HepG2 (cell line): ENCODE measurements around the gene DUSP9. TPM values are rescaled to one million over a fixed set of nuclear protein-coding genes. Genes with fewer than 3 reads are reported as not detected.

Experiments used
- ATAC-seq: fragments of 200-7000 bp; cut with Tn5 transposase; 3 replicates; pipeline ENCODE4 v1.9.1; 2020; ENCODE audit warnings: mild to moderate bottlenecking, moderate library complexity
- BruUV-seq: library from RNA; stranded (reverse); fragments of 400-500 nt; replicated peaks from 2 replicates; lab custom pipeline; 2021; lab: Mats Ljungman, UMichigan
- CTCF ChIA-PET: fragments of 300-600 bp; formaldehyde crosslinking; extraction: SDS; loops from one replicate; lab custom pipeline; 2021; ENCODE audit warnings: low total read pairs, inconsistent platforms, low intra/inter-chr PET ratio; lab: Yijun Ruan, JAX
- POLR2A ChIA-PET: fragments of 350-600 bp; sonication (Branson Sonifier 250); formaldehyde crosslinking; loops from one replicate; lab custom pipeline; 2020; ENCODE audit warnings: antibody characterized with exemption, inconsistent platforms; lab: Yijun Ruan, JAX
- DNase-seq: peaks from one replicate; pipeline ENCODE4 v3.0.0-alpha.2; 2015; ENCODE audit warnings: low spot score
- FAIRE-seq: peaks from 3 replicates; lab custom pipeline; 2011; peaks lifted over from hg19 to GRCh38; lab: Jason Lieb, UNC
- H2AFZ ChIP-seq: one replicate; pipeline ENCODE4 v1.6.1; 2011; ENCODE audit warnings: low read length, inconsistent platforms
- H3K27ac ChIP-seq: fragments of 300-600 bp; 3 replicates; pipeline ENCODE4 v1.8.0; 2011; ENCODE audit warnings: mixed run types, mild to moderate bottlenecking, mixed read lengths, low read length, inconsistent platforms; ENCODE audit not compliant: insufficient read depth; ENCODE audit errors: extremely low read length
- H3K27me3 ChIP-seq, 2 experiments: fragments of 200-600 bp in 1 of 2; 2 replicates in 1 of 2; 3 replicates in 1 of 2; pipeline versions ENCODE4 v1.6.0 to v1.8.0; 2011; ENCODE audit warnings: low read length in 2 of 2, mild to moderate bottlenecking in 2 of 2, moderate library complexity in 2 of 2, inconsistent platforms in 1 of 2; ENCODE audit not compliant: insufficient read depth in 2 of 2, control insufficient read depth in 1 of 2
- H3K36me3 ChIP-seq, 2 experiments: fragments of 200-600 bp in 1 of 2; replicated peaks in 1 of 2; 2 replicates in 1 of 2; 3 replicates in 1 of 2; pipeline versions ENCODE4 v1.5.1 to v1.8.0; 2011; ENCODE audit warnings: low read length in 2 of 2, inconsistent platforms in 1 of 2; ENCODE audit not compliant: insufficient read depth in 2 of 2, control insufficient read depth in 1 of 2
- H3K4me1 ChIP-seq: 2 replicates; pipeline ENCODE4 v1.5.1; 2012; ENCODE audit warnings: low read length, inconsistent platforms; ENCODE audit not compliant: insufficient read depth
- H3K4me2 ChIP-seq: 2 replicates; pipeline ENCODE4 v1.6.0; 2011; ENCODE audit warnings: low read depth, low read length, inconsistent platforms
- H3K4me3 ChIP-seq, 3 experiments: fragments of 200-600 bp in 1 of 3; sonication (generic), shearing (Covaris generic) in 1 of 3; replicated peaks in 1 of 3; 2 replicates each; pipeline ENCODE4 v1.5.1; 2011 to 2016; ENCODE audit warnings: low read length in 3 of 3, inconsistent platforms in 2 of 3, low read depth in 2 of 3, mild to moderate bottlenecking in 2 of 3, control low read depth in 1 of 3, mixed read lengths in 1 of 3; ENCODE audit not compliant: insufficient read depth in 1 of 3
- H3K79me2 ChIP-seq: one replicate; pipeline ENCODE4 v1.6.1; 2011; ENCODE audit warnings: low read length, inconsistent platforms; ENCODE audit not compliant: insufficient read depth
- H3K9ac ChIP-seq: 2 replicates; pipeline ENCODE4 v1.6.0; 2011; ENCODE audit warnings: mild to moderate bottlenecking, low read depth, low read length, inconsistent platforms; ENCODE audit not compliant: insufficient read depth
- H3K9me3 ChIP-seq: 2 replicates; pipeline ENCODE4 v1.5.1; 2012; ENCODE audit warnings: mild to moderate bottlenecking, low read length
- H4K20me1 ChIP-seq: 2 replicates; pipeline ENCODE4 v1.6.0; 2011; ENCODE audit warnings: inconsistent platforms, mild to moderate bottlenecking, low read length, moderate library complexity; ENCODE audit not compliant: insufficient read depth
- DRAP1 ChIP-seq: IDR thresholded peaks from 2 replicates; pipeline ENCODE4 v1.6.1; 2016; ENCODE audit warnings: missing genetic modification reagents, missing compliant biosample characterization
- HDAC1 ChIP-seq: sonication (generic); formaldehyde crosslinking; IDR thresholded peaks from 2 replicates; pipeline ENCODE4 v1.5.1; 2020; ENCODE audit warnings: mild to moderate bottlenecking, missing genetic modification reagents
- MAZ ChIP-seq, 2 experiments: sonication (generic) in 1 of 2; formaldehyde crosslinking in 1 of 2; IDR thresholded peaks; 2 replicates each; pipeline versions ENCODE4 v1.5.0 to v1.6.1; 2012 to 2020; ENCODE audit warnings: low read depth in 2 of 2, mild to moderate bottlenecking in 2 of 2, borderline replicate concordance in 1 of 2, improper control_type of control experiment in 1 of 2, low read length in 1 of 2, missing genetic modification reagents in 1 of 2, moderate library complexity in 1 of 2
- MBNL3 ChIP-seq: fragments of 250-450 bp; sonication (Bioruptor Pico); conservative IDR thresholded peaks from 2 replicates; pipeline ENCODE4 v1.8.0; 2022; ENCODE audit warnings: mild to moderate bottlenecking, inconsistent platforms
- NCOR1 ChIP-seq: fragments of 200-600 bp; sonication (generic); IDR thresholded peaks from 2 replicates; pipeline ENCODE4 v1.7.0; 2017; ENCODE audit warnings: antibody characterized with exemption, low read length, borderline replicate concordance
- NFYB ChIP-seq: sonication (generic); formaldehyde crosslinking; IDR thresholded peaks from 2 replicates; pipeline ENCODE4 v1.4.0; 2020; ENCODE audit warnings: missing genetic modification reagents
- NPAS2 ChIP-seq: sonication (generic); formaldehyde crosslinking; IDR thresholded peaks from 2 replicates; pipeline ENCODE4 v1.8.0; 2022; ENCODE audit warnings: mild to moderate bottlenecking, missing genetic modification reagents, borderline replicate concordance
- NR1H2 ChIP-seq: sonication (generic); formaldehyde crosslinking; IDR thresholded peaks from 2 replicates; pipeline ENCODE4 v1.8.1; 2022; ENCODE audit warnings: low read depth, missing genetic modification reagents, borderline replicate concordance
- SAP130 ChIP-seq: IDR thresholded peaks from 2 replicates; pipeline ENCODE4 v1.6.1; 2016; ENCODE audit warnings: low read depth
- SETDB1 ChIP-seq: sonication (generic); formaldehyde crosslinking; IDR thresholded peaks from 2 replicates; pipeline ENCODE4 v1.5.1; 2020; ENCODE audit warnings: missing genetic modification reagents, mild to moderate bottlenecking, borderline replicate concordance
- SIN3A ChIP-seq: IDR thresholded peaks from 2 replicates; pipeline ENCODE4 v1.6.1; 2011; ENCODE audit warnings: low read depth, mild to moderate bottlenecking, control low read depth, low read length, borderline replicate concordance
- ZBTB1 ChIP-seq: sonication (generic); formaldehyde crosslinking; IDR thresholded peaks from 2 replicates; pipeline ENCODE4 v1.4.0; 2020; ENCODE audit warnings: missing genetic modification reagents, borderline replicate concordance
- ZBTB49 ChIP-seq: sonication (generic); formaldehyde crosslinking; IDR thresholded peaks from 2 replicates; pipeline ENCODE4 v1.4.0; 2020; ENCODE audit warnings: missing genetic modification reagents, borderline replicate concordance
- ZNF556 ChIP-seq: sonication (generic); formaldehyde crosslinking; IDR thresholded peaks from 2 replicates; pipeline ENCODE4 v1.4.0; 2020; ENCODE audit warnings: mild to moderate bottlenecking, missing genetic modification reagents, borderline replicate concordance
- WGBS: methylation state at CpG from one replicate; pipeline ENCODE4 v1.1.6; 2017; ENCODE audit warnings: low lambda C conversion rate; 5-methylcytosine and 5-hydroxymethylcytosine counted together
- in situ Hi-C: cut with HindIII; loops from 2 replicates; pipeline ENCODE4 v1.10.0; 2017; ENCODE audit warnings: low pct_unique_long_range_greater_than_20kb; ENCODE audit not compliant: extremely low pct_ligation_motif_present
- intact Hi-C: fragments of 100-400 bp; cut with micrococcal nuclease; formaldehyde crosslinking; loops from one replicate; pipeline ENCODE4 v1.10.0; 2022; ENCODE audit not compliant: unreplicated experiment
- polyA plus RNA-seq, 8 experiments: library from polyadenylated mRNA; depleted of rRNA in 3 of 8; stranded (reverse) in 7 of 8; unstranded in 1 of 8; fragments of >200 nt; fragmentation: Illumina TruSeq in 4 of 8; extraction: Trizol in 4 of 8; gene quantifications; 2 replicates each; pipeline versions ENCODE4 v1.2.1 to v1.2.3, GENCODE V29; 2011 to 2016; ENCODE audit warnings: low read depth in 4 of 8, missing spikeins in 1 of 8, mixed read lengths in 1 of 8; ENCODE audit not compliant: insufficient read depth in 1 of 8
- total RNA-seq, 5 experiments: library from RNA; depleted of rRNA; stranded (reverse); fragments of >200 nt; fragmentation: Illumina TruSeq; extraction: Trizol; gene quantifications; 2 replicates each; pipeline ENCODE4 v1.2.3, GENCODE V29; 2016; ENCODE audit warnings: low read depth in 1 of 5
- TF ChIP-seq, protein P1 (sequence below): sonication (generic); formaldehyde crosslinking; IDR thresholded peaks from 2 replicates; pipeline ENCODE4 v1.9.0; 2021; ENCODE audit warnings: mild to moderate bottlenecking, missing genetic modification reagents

The DUSP9 gene
- total and polyA plus RNA-seq, 2 of the 13 experiments (the other 11 are each of a cell fraction or from before 2014, with no cell fraction given), result 235 to 435 TPM

DNA sequence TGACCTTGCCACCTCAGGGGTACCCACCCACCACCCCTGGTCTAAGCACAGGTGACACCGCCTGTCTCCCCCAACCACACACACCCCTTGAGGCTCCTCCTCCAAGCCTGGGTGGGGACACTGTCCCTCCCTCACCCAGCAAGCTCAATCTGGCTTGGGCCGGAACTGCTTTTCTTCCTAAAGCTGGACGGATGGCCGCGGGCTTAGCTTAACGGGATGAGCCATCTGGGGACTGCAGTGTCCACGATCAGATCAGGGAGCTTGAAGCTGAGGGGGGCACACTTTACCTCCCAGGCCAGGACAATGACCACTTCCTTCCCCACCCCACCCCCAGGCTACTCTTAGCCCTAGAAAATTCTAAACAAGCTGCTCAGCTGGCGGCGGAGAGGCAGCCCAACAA is 39.7 kb downstream of the DUSP9 start:
- DNase-seq (no peak), FAIRE-seq (no peak), ATAC-seq (peak; percentile 24)
- Histone ChIP-seq H3K9me3 (no peaks in the 10 kb centered on the region), H3K4me1 (peaks cover 34% of the 10 kb centered on the region), H3K27ac (peak overlapping the region; percentile 76), H3K36me3 (peaks cover 0 to 1% of the 10 kb centered on the region in 2 experiments; a peak in 2 of 5 replicates), H3K79me2 (peaks cover 20% of the 10 kb centered on the region), H3K4me2 (peak overlapping the region; percentile 74), H3K4me3 (peak overlapping the region; percentile 26 to 73 (median 60); a peak in 5 of 6 replicates), H2AFZ (no peak overlapping the region), H4K20me1 (peaks cover 12% of the 10 kb centered on the region), H3K27me3 (no peaks in the 10 kb centered on the region), H3K9ac (peak overlapping the region; percentile 71)
- in situ Hi-C loops, result no loop called here
- intact Hi-C loops, result no loop called here
- BruUV-seq, result no TSS peak
- CTCF ChIA-PET, result no interaction called here
- POLR2A ChIA-PET, result interaction anchor here (0.8 to 2.1 kb wide), 5 partner anchors 8 to 80 kb away, joined by 3 to 16 read pairs (median 6); partner anchors contain the start of gene PLXNB3
- no CpG with 5 or more reads among the region's 9 CpGs for WGBS
- TF ChIP-seq MAZ (IDR thresholded peaks at IDR 0.05; ENCODE audit: borderline replicate concordance, low read depth, low read length) (no peak), MAZ (CRISPR knock-in tag; IDR thresholded peaks at IDR 0.05; ENCODE audit: low read depth) (no peak), SAP130 (CRISPR knock-in tag) (peak; percentile 22; the same call in 1 of the 2 replicates), DRAP1 (CRISPR knock-in tag) (peak; percentile 31; the same call in 1 of the 2 replicates), MBNL3 (CRISPR knock-in tag) (no peak), ZBTB49 (CRISPR knock-in tag) (no peak), ZBTB1 (CRISPR knock-in tag) (no peak), NCOR1 (no peak), NPAS2 (CRISPR knock-in tag) (no peak), SIN3A (0 out of 2 replicates have a peak, but pooled peaks have one; percentile 0), HDAC1 (CRISPR knock-in tag) (0 out of 2 replicates have a peak, but pooled peaks have one; percentile 31), NR1H2 (CRISPR knock-in tag) (no peak), ZNF556 (CRISPR knock-in tag) (no peak), NFYB (CRISPR knock-in tag) (no peak), SETDB1 (no peak)
- TF ChIP-seq, protein P1, sequence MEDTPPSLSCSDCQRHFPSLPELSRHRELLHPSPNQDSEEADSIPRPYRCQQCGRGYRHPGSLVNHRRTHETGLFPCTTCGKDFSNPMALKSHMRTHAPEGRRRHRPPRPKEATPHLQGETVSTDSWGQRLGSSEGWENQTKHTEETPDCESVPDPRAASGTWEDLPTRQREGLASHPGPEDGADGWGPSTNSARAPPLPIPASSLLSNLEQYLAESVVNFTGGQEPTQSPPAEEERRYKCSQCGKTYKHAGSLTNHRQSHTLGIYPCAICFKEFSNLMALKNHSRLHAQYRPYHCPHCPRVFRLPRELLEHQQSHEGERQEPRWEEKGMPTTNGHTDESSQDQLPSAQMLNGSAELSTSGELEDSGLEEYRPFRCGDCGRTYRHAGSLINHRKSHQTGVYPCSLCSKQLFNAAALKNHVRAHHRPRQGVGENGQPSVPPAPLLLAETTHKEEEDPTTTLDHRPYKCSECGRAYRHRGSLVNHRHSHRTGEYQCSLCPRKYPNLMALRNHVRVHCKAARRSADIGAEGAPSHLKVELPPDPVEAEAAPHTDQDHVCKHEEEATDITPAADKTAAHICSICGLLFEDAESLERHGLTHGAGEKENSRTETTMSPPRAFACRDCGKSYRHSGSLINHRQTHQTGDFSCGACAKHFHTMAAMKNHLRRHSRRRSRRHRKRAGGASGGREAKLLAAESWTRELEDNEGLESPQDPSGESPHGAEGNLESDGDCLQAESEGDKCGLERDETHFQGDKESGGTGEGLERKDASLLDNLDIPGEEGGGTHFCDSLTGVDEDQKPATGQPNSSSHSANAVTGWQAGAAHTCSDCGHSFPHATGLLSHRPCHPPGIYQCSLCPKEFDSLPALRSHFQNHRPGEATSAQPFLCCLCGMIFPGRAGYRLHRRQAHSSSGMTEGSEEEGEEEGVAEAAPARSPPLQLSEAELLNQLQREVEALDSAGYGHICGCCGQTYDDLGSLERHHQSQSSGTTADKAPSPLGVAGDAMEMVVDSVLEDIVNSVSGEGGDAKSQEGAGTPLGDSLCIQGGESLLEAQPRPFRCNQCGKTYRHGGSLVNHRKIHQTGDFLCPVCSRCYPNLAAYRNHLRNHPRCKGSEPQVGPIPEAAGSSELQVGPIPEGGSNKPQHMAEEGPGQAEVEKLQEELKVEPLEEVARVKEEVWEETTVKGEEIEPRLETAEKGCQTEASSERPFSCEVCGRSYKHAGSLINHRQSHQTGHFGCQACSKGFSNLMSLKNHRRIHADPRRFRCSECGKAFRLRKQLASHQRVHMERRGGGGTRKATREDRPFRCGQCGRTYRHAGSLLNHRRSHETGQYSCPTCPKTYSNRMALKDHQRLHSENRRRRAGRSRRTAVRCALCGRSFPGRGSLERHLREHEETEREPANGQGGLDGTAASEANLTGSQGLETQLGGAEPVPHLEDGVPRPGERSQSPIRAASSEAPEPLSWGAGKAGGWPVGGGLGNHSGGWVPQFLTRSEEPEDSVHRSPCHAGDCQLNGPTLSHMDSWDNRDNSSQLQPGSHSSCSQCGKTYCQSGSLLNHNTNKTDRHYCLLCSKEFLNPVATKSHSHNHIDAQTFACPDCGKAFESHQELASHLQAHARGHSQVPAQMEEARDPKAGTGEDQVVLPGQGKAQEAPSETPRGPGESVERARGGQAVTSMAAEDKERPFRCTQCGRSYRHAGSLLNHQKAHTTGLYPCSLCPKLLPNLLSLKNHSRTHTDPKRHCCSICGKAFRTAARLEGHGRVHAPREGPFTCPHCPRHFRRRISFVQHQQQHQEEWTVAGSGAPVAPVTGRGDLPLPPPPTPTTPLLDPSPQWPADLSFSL (CRISPR knock-in tag), result no peak
